Testis (tissue), 3 donors: ENCODE measurements around the gene FXYD4. TPM values are rescaled to one million over a fixed set of nuclear protein-coding genes. Genes with fewer than 3 reads are reported as not detected.

ENCODE experiments used
- DNase-seq: peaks from one replicate; pipeline ENCODE4 v3.0.0-alpha.2; 2019
- H3K27ac ChIP-seq, 2 donors: fragments of 200-600 bp; sonication (generic); one replicate each; pipeline ENCODE4 v1.5.1; 2019
- H3K27me3 ChIP-seq: fragments of 200-600 bp; sonication (generic); one replicate; pipeline ENCODE4 v1.5.1; 2019
- H3K36me3 ChIP-seq: fragments of 200-600 bp; sonication (generic); one replicate; pipeline ENCODE4 v1.5.1; 2017; ENCODE audit warnings: low read depth; ENCODE audit errors: missing control alignments
- H3K4me1 ChIP-seq: fragments of 200-600 bp; sonication (generic); one replicate; pipeline ENCODE4 v1.5.1; 2019
- H3K4me3 ChIP-seq, 2 donors: fragments of 200-600 bp; sonication (generic); one replicate each; pipeline ENCODE4 v1.5.1; 2017 to 2019
- H3K9me3 ChIP-seq: fragments of 200-600 bp; sonication (generic); one replicate; pipeline ENCODE4 v1.5.1; 2017
- CTCF ChIP-seq, 3 experiments: fragments of 450-650 bp in 2 of 3; fragments of 200-600 bp in 1 of 3; sonication (generic) in 1 of 3; IDR thresholded peaks; one replicate each; pipeline ENCODE4 v1.5.1; 2016 to 2019; ENCODE audit warnings: antibody characterized with exemption in 3 of 3, mild to moderate bottlenecking in 2 of 3, moderate library complexity in 1 of 3
- POLR2A ChIP-seq: fragments of 450-650 bp; IDR thresholded peaks from one replicate; pipeline ENCODE4 v1.6.1; 2017; ENCODE audit warnings: antibody characterized with exemption, mild to moderate bottlenecking, moderate library complexity
- WGBS, 2 donors: methylation state at CpG; one replicate each; pipeline ENCODE4 v1.1.5; 2018; 5-methylcytosine and 5-hydroxymethylcytosine counted together
- intact Hi-C: fragments of 100-400 bp; cut with DNase I; formaldehyde crosslinking; loops from one replicate; pipeline ENCODE4 v1.15.1; 2023; ENCODE audit warnings: low total_unique reads
- polyA plus RNA-seq: library from polyadenylated mRNA; stranded (reverse); fragments of 350-450 nt; fragmentation: Illumina TruSeq; extraction: RNeasy Lipid Tissue Mini Kit (QIAGEN cat#74804); gene quantifications from one replicate; pipeline ENCODE4 v1.2.3, GENCODE V29; 2014; ENCODE audit warnings: low read depth, low replicate concordance; ENCODE audit not compliant: insufficient read depth
- total RNA-seq, 2 donors: library from RNA; depleted of rRNA; stranded (reverse); fragments of >200 nt; gene quantifications; one replicate each; pipeline ENCODE4 v1.2.3, GENCODE V29; 2016

The FXYD4 gene
- total and polyA plus RNA-seq, 3 donors from 2014 or later, result 1.4 to 2.6 (median 1.5) TPM

- intact Hi-C loops, result no loop called here
- no peaks in the 10 kb centered on the region for H3K36me3 ChIP-seq
- 85 to 89% methylated on average over 9 of the region's 9 CpGs for WGBS, 2 donors
- TF ChIP-seq CTCF (IDR thresholded peaks at IDR 0.05) (no peak), POLR2A (no peak)
- H3K27me3 ChIP-seq, result no peaks in the 10 kb centered on the region
- H3K27ac ChIP-seq, result no peak overlapping the region
- no peaks in the 10 kb centered on the region for H3K4me1 ChIP-seq
- DNase-seq, result no peak
- H3K9me3 ChIP-seq, result no peaks in the 10 kb centered on the region
- H3K4me3 ChIP-seq, result no peak overlapping the region
These were observed 4.7 kb downstream of the FXYD4 start for GRCh38 chr10:43376046-43376635.

- intact Hi-C loops, result no loop called here
- no peaks in the 10 kb centered on the region for H3K4me1 ChIP-seq
- TF ChIP-seq POLR2A (no peak), CTCF (IDR thresholded peaks at IDR 0.05) (no peak)
- no peak overlapping the region for H3K27ac ChIP-seq
- H3K9me3 ChIP-seq, result no peaks in the 10 kb centered on the region
- no peaks in the 10 kb centered on the region for H3K36me3 ChIP-seq
- no peak overlapping the region for H3K4me3 ChIP-seq
- H3K27me3 ChIP-seq, result no peaks in the 10 kb centered on the region
- WGBS, 2 donors, result 0 to 75% methylated on average over 1 to 2 of the region's 2 CpGs
- no peak for DNase-seq
These were observed 5.5 kb downstream of the FXYD4 start for GRCh38 chr10:43376828-43377423.

- H3K36me3 ChIP-seq, result no peaks in the 10 kb centered on the region
These were observed 6.0 kb downstream of the FXYD4 start for GRCh38 chr10:43377424-43377883.

GRCh38 chr10:43380610-43381222, 9.3 kb downstream of the FXYD4 start:
- no peaks in the 10 kb centered on the region for H3K27me3 ChIP-seq
- intact Hi-C loops, result no loop called here
- H3K4me1 ChIP-seq, result no peaks in the 10 kb centered on the region
- no peaks in the 10 kb centered on the region for H3K9me3 ChIP-seq
- TF ChIP-seq CTCF (IDR thresholded peaks at IDR 0.05), result no peak
- TF ChIP-seq POLR2A, result no peak
- no peak for DNase-seq
- WGBS, 2 donors, result 86 to 93% methylated on average over 5 of the region's 5 CpGs
- no peaks in the 10 kb centered on the region for H3K36me3 ChIP-seq
- H3K4me3 ChIP-seq, result no peak overlapping the region
- no peak overlapping the region for H3K27ac ChIP-seq

More at GRCh38 chr10:43377424-43377883, 6.0 kb downstream of the FXYD4 start:
- no peak for DNase-seq
- Histone ChIP-seq H3K4me1 (no peaks in the 10 kb centered on the region), H3K9me3 (no peaks in the 10 kb centered on the region), H3K27me3 (no peaks in the 10 kb centered on the region), H3K27ac (no peak overlapping the region), H3K4me3 (no peak overlapping the region)
- TF ChIP-seq POLR2A (no peak), CTCF (IDR thresholded peaks at IDR 0.05) (no peak)
- WGBS, 2 donors, result 79 to 94% methylated on average over 9 to 13 of the region's 13 CpGs
- intact Hi-C loops, result no loop called here
